Transverse colon (tissue), 3 donors: ENCODE measurements around the gene COL21A1.

Experiments
- POLR2A ChIP-seq: fragments of 450-650 bp; IDR thresholded peaks from one replicate; pipeline ENCODE4 v1.6.1; 2016; ENCODE audit warnings: antibody characterized with exemption, mild to moderate bottlenecking, moderate library complexity
- TF ChIP-seq, protein P1 (sequence below), 5 experiments: fragments of 200-600 bp in 3 of 5; fragments of 450-650 bp in 2 of 5; sonication (generic) in 3 of 5; IDR thresholded peaks; 1 replicate in 2 of 5; 2 replicates in 3 of 5; pipeline ENCODE4 v1.5.1; 2016 to 2017; ENCODE audit warnings: antibody characterized with exemption in 5 of 5, inconsistent platforms in 3 of 5, mild to moderate bottlenecking in 2 of 5, moderate library complexity in 1 of 5

DNA sequence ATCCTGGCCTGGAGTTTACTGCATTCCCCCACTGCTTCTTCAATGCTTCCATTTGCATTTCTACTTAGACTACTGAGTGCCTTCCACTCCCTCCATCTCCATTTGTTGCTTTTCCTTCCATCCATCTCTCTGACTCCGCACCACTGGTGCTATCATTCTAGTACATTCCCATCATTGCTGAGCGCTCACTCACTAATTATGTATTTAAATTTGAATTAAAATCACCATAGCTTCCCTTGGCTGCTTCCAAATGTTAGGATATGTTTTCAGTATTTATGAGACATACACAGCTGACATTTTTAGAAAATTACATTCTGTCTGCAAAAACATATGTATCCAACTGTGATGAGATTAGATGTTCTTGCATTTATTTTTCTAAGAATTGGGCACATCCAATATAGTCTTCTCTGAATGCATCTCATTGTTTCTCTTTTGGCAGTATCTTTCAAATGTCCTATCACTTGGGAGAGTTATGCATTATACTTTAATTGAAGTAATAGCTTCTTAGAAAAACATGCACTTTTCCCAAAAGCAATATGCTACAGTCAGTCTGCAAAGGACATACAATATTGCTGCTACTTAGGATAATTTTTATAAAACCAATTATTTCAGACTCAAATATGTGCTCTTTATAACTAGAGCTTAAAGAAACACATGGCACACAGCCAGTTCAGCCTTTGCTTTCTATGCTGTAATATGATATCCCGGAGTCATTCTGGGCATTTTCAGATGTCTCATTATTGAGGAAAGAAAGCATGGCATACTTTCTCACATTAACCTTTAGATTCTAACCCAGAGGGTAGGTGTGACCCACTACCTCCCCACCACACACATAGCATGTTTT is 12.1 kb upstream of the COL21A1 start:
- TF ChIP-seq, protein P1, sequence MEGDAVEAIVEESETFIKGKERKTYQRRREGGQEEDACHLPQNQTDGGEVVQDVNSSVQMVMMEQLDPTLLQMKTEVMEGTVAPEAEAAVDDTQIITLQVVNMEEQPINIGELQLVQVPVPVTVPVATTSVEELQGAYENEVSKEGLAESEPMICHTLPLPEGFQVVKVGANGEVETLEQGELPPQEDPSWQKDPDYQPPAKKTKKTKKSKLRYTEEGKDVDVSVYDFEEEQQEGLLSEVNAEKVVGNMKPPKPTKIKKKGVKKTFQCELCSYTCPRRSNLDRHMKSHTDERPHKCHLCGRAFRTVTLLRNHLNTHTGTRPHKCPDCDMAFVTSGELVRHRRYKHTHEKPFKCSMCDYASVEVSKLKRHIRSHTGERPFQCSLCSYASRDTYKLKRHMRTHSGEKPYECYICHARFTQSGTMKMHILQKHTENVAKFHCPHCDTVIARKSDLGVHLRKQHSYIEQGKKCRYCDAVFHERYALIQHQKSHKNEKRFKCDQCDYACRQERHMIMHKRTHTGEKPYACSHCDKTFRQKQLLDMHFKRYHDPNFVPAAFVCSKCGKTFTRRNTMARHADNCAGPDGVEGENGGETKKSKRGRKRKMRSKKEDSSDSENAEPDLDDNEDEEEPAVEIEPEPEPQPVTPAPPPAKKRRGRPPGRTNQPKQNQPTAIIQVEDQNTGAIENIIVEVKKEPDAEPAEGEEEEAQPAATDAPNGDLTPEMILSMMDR (IDR thresholded peaks at IDR 0.05) = no peak
- TF ChIP-seq POLR2A = no peak
